ENCODE data around the gene OPTN. TPM values are rescaled to one million over a fixed set of nuclear protein-coding genes. Genes with fewer than 3 reads are reported as not detected.

OPTN gene
- polyA plus RNA-seq, 1 donor from 2014 or later, result 38.2 TPM

- Histone ChIP-seq H3K27me3 (ENCODE audit: insufficient read depth, low read depth, low read length) (no peaks in the 10 kb centered on the region), H2AFZ (ENCODE audit: low read depth, low read length) (no peak overlapping the region), H3K9me3 (ENCODE audit: low read length) (no peaks in the 10 kb centered on the region), H3K4me2 (ENCODE audit: low read length) (no peak overlapping the region), H3K9ac (ENCODE audit: low read length) (no peak overlapping the region), H4K20me1 (ENCODE audit: insufficient read depth) (no peaks in the 10 kb centered on the region), H3K79me2 (replicated peaks; ENCODE audit: insufficient read depth, low read length) (no peaks in the 10 kb centered on the region), H3K9me2 (ENCODE audit: insufficient read depth, low read length) (no peaks in the 10 kb centered on the region), H3K36me3 (ENCODE audit: insufficient read depth, low read length) (no peaks in the 10 kb centered on the region), H3K27ac (ENCODE audit: low read length) (no peak overlapping the region), H3K4me3 (ENCODE audit: low read length) (no peak overlapping the region), H3F3A (ENCODE audit: insufficient read depth, low read length, poor library complexity, severe bottlenecking) (no peaks in the 10 kb centered on the region)
- TF ChIP-seq RAD21 (conservative IDR thresholded peaks at IDR 0.05) (no peak), CTCF (IDR thresholded peaks at IDR 0.05; ENCODE audit: poor library complexity, severe bottlenecking) (no peak), TAF1 (IDR thresholded peaks at IDR 0.05; ENCODE audit: low read depth) (no peak), MXI1 (conservative IDR thresholded peaks at IDR 0.05; ENCODE audit: poor library complexity, severe bottlenecking) (no peak), REST (IDR thresholded peaks at IDR 0.05; ENCODE audit: borderline replicate concordance) (no peak), POLR2AphosphoS5 (IDR thresholded peaks at IDR 0.05) (no peak), SMC3 (conservative IDR thresholded peaks at IDR 0.05; ENCODE audit: poor library complexity) (no peak), EZH2 (IDR thresholded peaks at IDR 0.05; ENCODE audit: borderline replicate concordance, insufficient read depth, low read length, poor library complexity, severe bottlenecking) (no peak), EP300 (conservative IDR thresholded peaks at IDR 0.05; ENCODE audit: poor library complexity, severe bottlenecking) (no peak)
Measured at GRCh38 chr10:13086056-13086455, 13.9 kb upstream of the OPTN start.

GRCh38 chr10:13087601-13087985, 12.4 kb upstream of the OPTN start:
- Histone ChIP-seq H3K27ac (ENCODE audit: low read length) (no peak overlapping the region), H3F3A (ENCODE audit: insufficient read depth, low read length, poor library complexity, severe bottlenecking) (no peaks in the 10 kb centered on the region), H3K4me2 (ENCODE audit: low read length) (no peak overlapping the region), H3K9me2 (ENCODE audit: insufficient read depth, low read length) (no peaks in the 10 kb centered on the region), H3K9ac (ENCODE audit: low read length) (no peak overlapping the region), H3K27me3 (ENCODE audit: insufficient read depth, low read depth, low read length) (no peaks in the 10 kb centered on the region), H4K20me1 (ENCODE audit: insufficient read depth) (no peaks in the 10 kb centered on the region), H3K9me3 (ENCODE audit: low read length) (no peaks in the 10 kb centered on the region), H3K36me3 (ENCODE audit: insufficient read depth, low read length) (no peaks in the 10 kb centered on the region), H3K79me2 (replicated peaks; ENCODE audit: insufficient read depth, low read length) (no peaks in the 10 kb centered on the region), H3K4me3 (ENCODE audit: low read length) (no peak overlapping the region), H2AFZ (ENCODE audit: low read depth, low read length) (no peak overlapping the region)
- TF ChIP-seq SMC3 (conservative IDR thresholded peaks at IDR 0.05; ENCODE audit: poor library complexity) (no peak), MXI1 (conservative IDR thresholded peaks at IDR 0.05; ENCODE audit: poor library complexity, severe bottlenecking) (no peak), RAD21 (conservative IDR thresholded peaks at IDR 0.05) (no peak), EZH2 (IDR thresholded peaks at IDR 0.05; ENCODE audit: borderline replicate concordance, insufficient read depth, low read length, poor library complexity, severe bottlenecking) (no peak), REST (IDR thresholded peaks at IDR 0.05; ENCODE audit: borderline replicate concordance) (no peak), TAF1 (IDR thresholded peaks at IDR 0.05; ENCODE audit: low read depth) (no peak), EP300 (conservative IDR thresholded peaks at IDR 0.05; ENCODE audit: poor library complexity, severe bottlenecking) (no peak), CTCF (IDR thresholded peaks at IDR 0.05; ENCODE audit: poor library complexity, severe bottlenecking) (no peak), POLR2AphosphoS5 (IDR thresholded peaks at IDR 0.05) (no peak)
